CD4-positive, alpha-beta memory T cell (primary cell): ENCODE results near the gene ZMYM2. TPM values are rescaled to one million over a fixed set of nuclear protein-coding genes. Genes with fewer than 3 reads are reported as not detected.

Source experiments
- CTCF ChIA-PET: fragments of 350-600 bp; sonication (Branson Sonifier 250); formaldehyde crosslinking; loops from one replicate; lab custom pipeline; 2021; ENCODE audit warnings: inconsistent platforms; ENCODE audit not compliant: partially characterized antibody; lab: Charles Lee
- POLR2A ChIA-PET: fragments of 350-600 bp; sonication (Branson Sonifier 250); formaldehyde crosslinking; loops from one replicate; lab custom pipeline; 2021; ENCODE audit not compliant: partially characterized antibody; lab: Charles Lee
- DNase-seq, 5 donors: peaks; one replicate each; pipeline versions ENCODE4 v3.0.0 to v3.0.0-alpha.2; 2020 to 2022; ENCODE audit warnings: mixed read lengths in 1 of 5
- H3K27ac ChIP-seq: one replicate; pipeline ENCODE4 v1.7.0; 2013; ENCODE audit warnings: low read depth, low read length
- H3K27me3 ChIP-seq: 2 replicates; pipeline ENCODE4 v1.7.0; 2013; ENCODE audit warnings: mild to moderate bottlenecking, low read length, moderate library complexity; ENCODE audit not compliant: insufficient read depth
- H3K36me3 ChIP-seq: 2 replicates; pipeline ENCODE4 v1.7.0; 2013; ENCODE audit warnings: mild to moderate bottlenecking, low read length, moderate library complexity; ENCODE audit not compliant: insufficient read depth
- H3K4me1 ChIP-seq: 2 replicates; pipeline ENCODE4 v1.7.0; 2013; ENCODE audit warnings: mild to moderate bottlenecking, low read length, moderate library complexity; ENCODE audit not compliant: insufficient read depth
- H3K4me3 ChIP-seq, 2 donors: one replicate each; pipeline ENCODE4 v1.7.0; 2013; ENCODE audit warnings: low read length in 2 of 2, mild to moderate bottlenecking in 1 of 2
- H3K9me3 ChIP-seq, 2 donors: one replicate each; pipeline ENCODE4 v1.7.0; 2013; ENCODE audit warnings: low read length in 2 of 2, control low read depth in 1 of 2; ENCODE audit not compliant: control insufficient read depth in 1 of 2
- H3K27ac Mint-ChIP-seq, 7 donors: one replicate each; pipeline ENCODE4 v1.8.0; 2020 to 2021; ENCODE audit warnings: mixed read lengths in 7 of 7, mild to moderate bottlenecking in 6 of 7, inconsistent platforms in 3 of 7, moderate library complexity in 3 of 7
- H3K27me3 Mint-ChIP-seq, 2 donors: one replicate each; pipeline ENCODE4 v1.8.0; 2020 to 2021; ENCODE audit warnings: mixed read lengths in 2 of 2
- H3K36me3 Mint-ChIP-seq, 2 donors: one replicate each; pipeline ENCODE4 v1.8.0; 2020 to 2021; ENCODE audit warnings: mixed read lengths in 2 of 2, inconsistent platforms in 1 of 2, mild to moderate bottlenecking in 1 of 2
- H3K4me1 Mint-ChIP-seq, 4 donors: one replicate each; pipeline ENCODE4 v1.8.0; 2020 to 2021; ENCODE audit warnings: mixed read lengths in 4 of 4, mild to moderate bottlenecking in 1 of 4
- H3K4me3 Mint-ChIP-seq, 8 donors: one replicate each; pipeline ENCODE4 v1.8.0; 2020 to 2021; ENCODE audit warnings: mixed read lengths in 8 of 8, mild to moderate bottlenecking in 7 of 8, moderate library complexity in 6 of 8, inconsistent platforms in 3 of 8
- H3K9me3 Mint-ChIP-seq, 8 donors: one replicate each; pipeline ENCODE4 v1.8.0; 2020 to 2021; ENCODE audit warnings: mixed read lengths in 8 of 8, mild to moderate bottlenecking in 5 of 8, inconsistent platforms in 3 of 8, moderate library complexity in 1 of 8
- intact Hi-C: fragments of 100-400 bp; cut with micrococcal nuclease; formaldehyde crosslinking; loops from one replicate; pipeline ENCODE4 v1.15.1; 2023
- polyA plus RNA-seq, 2 donors: library from polyadenylated mRNA; unstranded; fragments of 300-500 nt; fragmentation: Illumina TruSeq; gene quantifications; one replicate each; pipeline ENCODE4 v1.2.3, GENCODE V29; 2021
- total RNA-seq, 2 experiments: library from RNA; stranded (reverse); gene quantifications; one replicate each; pipeline ENCODE4 v1.2.3, GENCODE V29; 2021

The ZMYM2 gene
- total RNA-seq (100 to 1,000 TPM; 100 to 110 TPM), polyA plus RNA-seq (10 to 100 TPM in 1 of 2 donors, 1 to 10 TPM in 1; 7.9 to 18.6 TPM)

GRCh38 chr13:19958155-19959111 is at the start of gene ZMYM2:
ZMYM2 (plus strand) TSS chr13:19958727; CDS start chr13:19993073, 34,346 bp downstream.
- intact Hi-C loops = loop anchor here (1.0 to 10.0 kb wide), 6 partner anchors 94 to 1646 kb away; partner anchors contain the start of genes MICU2 and PSPC1
- Histone ChIP-seq H3K4me1 (peaks cover 36% of the 10 kb centered on the region), H3K4me3 (peak within 1 kb of the TSS; percentile 51 to 57), H3K27ac (peak within 1 kb of the TSS; percentile 90), H3K9me3 (no peaks in the 10 kb centered on the region), H3K27me3 (no peaks in the 10 kb centered on the region), H3K36me3 (peaks cover 16% of the 10 kb centered on the region)
- CTCF ChIA-PET = interaction anchor here (0.9 to 1.5 kb wide), 5 partner anchors 10 to 175 kb away, joined by 3 to 5 read pairs (median 3); partner anchors contain the start of gene PSPC1
- DNase-seq = peak; percentile 93 to 98 (median 95)
- Mint-ChIP-seq H3K27me3 (no peaks in the 10 kb centered on the region), H3K4me1 (peaks cover 20 to 37% (median 29%) of the 10 kb centered on the region in 4 donors), H3K9me3 (peaks cover 0 to 4% (median 0%) of the 10 kb centered on the region in 8 donors), H3K27ac (peak within 1 kb of the TSS; percentile 93 to 99 (median 96)), H3K4me3 (peak within 1 kb of the TSS; percentile 93 to 98 (median 94)), H3K36me3 (peaks cover 0 to 34% of the 10 kb centered on the region in 2 donors)
- POLR2A ChIA-PET = interaction anchor here (0.7 to 2.3 kb wide), 6 partner anchors 16 to 176 kb away, joined by 3 to 41 read pairs (median 6); partner anchors contain the start of genes PSPC1 and ZMYM5

GRCh38 chr13:19910336-19911072 is 48.0 kb upstream of the ZMYM2 start:
- H3K9me3 Mint-ChIP-seq = peaks cover 0 to 2% (median 0%) of the 10 kb centered on the region in 8 donors
- H3K27ac ChIP-seq = no peak overlapping the region
- H3K36me3 ChIP-seq = no peaks in the 10 kb centered on the region
- no peaks in the 10 kb centered on the region for H3K4me1 Mint-ChIP-seq
- H3K4me3 Mint-ChIP-seq = no peak overlapping the region
- ChIA-PET CTCF (no interaction called here), POLR2A (no interaction called here)
- H3K36me3 Mint-ChIP-seq = no peaks in the 10 kb centered on the region
- intact Hi-C loops = no loop called here
- no peak for DNase-seq
- peak overlapping the region in 2 of 7 donors; percentile 4 to 59 for H3K27ac Mint-ChIP-seq
- H3K27me3 Mint-ChIP-seq = peaks cover 0 to 1% of the 10 kb centered on the region in 2 donors
- no peaks in the 10 kb centered on the region for H3K4me1 ChIP-seq
- no peaks in the 10 kb centered on the region for H3K27me3 ChIP-seq
- H3K9me3 ChIP-seq = no peaks in the 10 kb centered on the region
- no peak overlapping the region for H3K4me3 ChIP-seq

- no peak overlapping the region for H3K4me3 ChIP-seq
- Mint-ChIP-seq H3K9me3 (no peaks in the 10 kb centered on the region), H3K27me3 (no peaks in the 10 kb centered on the region), H3K36me3 (no peaks in the 10 kb centered on the region), H3K27ac (peak overlapping the region in 1 of 7 donors; percentile 76), H3K4me1 (peaks cover 0 to 5% (median 4%) of the 10 kb centered on the region in 4 donors), H3K4me3 (no peak overlapping the region)
- H3K9me3 ChIP-seq = no peaks in the 10 kb centered on the region
- H3K36me3 ChIP-seq = no peaks in the 10 kb centered on the region
- H3K4me1 ChIP-seq = no peaks in the 10 kb centered on the region
- intact Hi-C loops = loop anchor here (1.0 kb wide), 2 partner anchors 33 to 236 kb away; no protein-coding TSS in a partner anchor
- DNase-seq = peak in 4 of 5 donors; percentile 26 to 37 (median 29)
- CTCF ChIA-PET = interaction anchor here (0.6 to 1.6 kb wide), 20 partner anchors 8 to 241 kb away, joined by 3 to 9 read pairs (median 4); no protein-coding TSS in a partner anchor
- POLR2A ChIA-PET = no interaction called here
- no peak overlapping the region for H3K27ac ChIP-seq
- no peaks in the 10 kb centered on the region for H3K27me3 ChIP-seq
Measured at GRCh38 chr13:19927117-19927748, 31.3 kb upstream of the ZMYM2 start.

- H3K27me3 ChIP-seq = no peaks in the 10 kb centered on the region
- H3K4me1 Mint-ChIP-seq = no peaks in the 10 kb centered on the region
- H3K27ac ChIP-seq = no peak overlapping the region
- no peaks in the 10 kb centered on the region for H3K36me3 ChIP-seq
- no peaks in the 10 kb centered on the region for H3K4me1 ChIP-seq
- ChIA-PET POLR2A (no interaction called here), CTCF (no interaction called here)
- H3K9me3 Mint-ChIP-seq = peaks cover 0 to 3% (median 0%) of the 10 kb centered on the region in 8 donors
- H3K4me3 Mint-ChIP-seq = peak overlapping the region in 1 of 8 donors; percentile 18
- H3K4me3 ChIP-seq = no peak overlapping the region
- no peak overlapping the region for H3K27ac Mint-ChIP-seq
- DNase-seq = no peak
- no peaks in the 10 kb centered on the region for H3K36me3 Mint-ChIP-seq
- H3K9me3 ChIP-seq = no peaks in the 10 kb centered on the region
- H3K27me3 Mint-ChIP-seq = peaks cover 9 to 10% of the 10 kb centered on the region in 2 donors
- intact Hi-C loops = no loop called here
Measured at GRCh38 chr13:19940106-19940505, 18.4 kb upstream of the ZMYM2 start.

- ChIA-PET POLR2A (interaction anchor here (1.3 kb wide), 1 partner anchor 10 kb away, joined by 5 read pairs; no protein-coding TSS in a partner anchor), CTCF (interaction anchor here (0.9 to 1.3 kb wide), 3 partner anchors 10 to 87 kb away, joined by 3 read pairs; partner anchors contain the start of gene ZMYM5)
- H3K9me3 Mint-ChIP-seq = peaks cover 0 to 2% (median 0%) of the 10 kb centered on the region in 8 donors
- Histone ChIP-seq H3K4me3 (no peak overlapping the region), H3K9me3 (no peaks in the 10 kb centered on the region), H3K4me1 (no peaks in the 10 kb centered on the region), H3K27ac (no peak overlapping the region), H3K36me3 (no peaks in the 10 kb centered on the region), H3K27me3 (no peaks in the 10 kb centered on the region)
- no peak overlapping the region for H3K27ac Mint-ChIP-seq
- H3K27me3 Mint-ChIP-seq = peaks cover 0 to 6% of the 10 kb centered on the region in 2 donors
- no peaks in the 10 kb centered on the region for H3K4me1 Mint-ChIP-seq
- intact Hi-C loops = loop anchor here (10.0 kb wide), 1 partner anchor 1654 kb away; the partner anchor contains the start of gene MICU2
- no peak overlapping the region for H3K4me3 Mint-ChIP-seq
- no peak for DNase-seq
- H3K36me3 Mint-ChIP-seq = peaks cover 0 to 5% of the 10 kb centered on the region in 2 donors
Measured at GRCh38 chr13:19950374-19950773, 8.2 kb upstream of the ZMYM2 start.

GRCh38 chr13:19952850-19953249 is 5.7 kb upstream of the ZMYM2 start:
- H3K9me3 Mint-ChIP-seq = peaks cover 0 to 2% (median 0%) of the 10 kb centered on the region in 8 donors
- POLR2A ChIA-PET = no interaction called here
- no peak overlapping the region for H3K4me3 Mint-ChIP-seq
- H3K27me3 Mint-ChIP-seq = peaks cover 0 to 1% of the 10 kb centered on the region in 2 donors
- DNase-seq = no peak
- no peak overlapping the region for H3K27ac Mint-ChIP-seq
- Histone ChIP-seq H3K4me1 (no peaks in the 10 kb centered on the region), H3K4me3 (no peak overlapping the region), H3K27ac (no peak overlapping the region), H3K9me3 (no peaks in the 10 kb centered on the region), H3K27me3 (no peaks in the 10 kb centered on the region), H3K36me3 (no peaks in the 10 kb centered on the region)
- peaks cover 0 to 4% of the 10 kb centered on the region in 2 donors for H3K36me3 Mint-ChIP-seq
- peaks cover 0 to 5% (median under 1%) of the 10 kb centered on the region in 4 donors for H3K4me1 Mint-ChIP-seq
- intact Hi-C loops = loop anchor here (10.0 kb wide), 1 partner anchor 1652 kb away; the partner anchor contains the start of gene MICU2
- CTCF ChIA-PET = interaction anchor here (1.8 kb wide), 1 partner anchor 25 kb away, joined by 5 read pairs; no protein-coding TSS in a partner anchor
